HG02885 (cell line): ENCODE data around the gene CR2.
"Not testable (repeated sequence)": the region's sequence is repeated elsewhere in the genome, so short reads cannot be mapped to it uniquely, and the experiment has no call there.

Source experiments
- ATAC-seq: cut with Tn5 transposase; IDR thresholded peaks from one replicate; pipeline ENCODE4 v1.9.1; 2021; ENCODE audit warnings: mild to moderate bottlenecking; ENCODE audit not compliant: unreplicated experiment, poor library complexity

Gene CR2

DNA sequence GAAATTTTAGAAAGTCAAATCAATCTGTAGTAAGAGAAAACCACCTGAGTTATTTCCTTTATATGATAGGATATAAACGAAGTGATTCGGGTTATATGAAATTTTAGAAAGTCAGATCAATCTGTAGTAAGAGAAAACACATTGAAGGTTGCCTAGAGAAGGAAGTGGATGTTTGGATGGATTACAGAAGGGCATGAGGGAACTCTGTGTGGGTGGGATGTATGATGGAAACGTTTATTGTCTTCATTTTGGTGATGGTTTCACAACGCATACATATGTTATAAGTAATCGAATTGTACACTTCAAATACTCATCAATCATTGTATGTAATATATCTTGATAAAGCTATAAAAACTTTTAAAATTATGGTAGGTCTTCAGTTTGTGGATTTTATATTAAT lies 46.9 kb downstream of the CR2 start:
- ATAC-seq, result no peak

DNA sequence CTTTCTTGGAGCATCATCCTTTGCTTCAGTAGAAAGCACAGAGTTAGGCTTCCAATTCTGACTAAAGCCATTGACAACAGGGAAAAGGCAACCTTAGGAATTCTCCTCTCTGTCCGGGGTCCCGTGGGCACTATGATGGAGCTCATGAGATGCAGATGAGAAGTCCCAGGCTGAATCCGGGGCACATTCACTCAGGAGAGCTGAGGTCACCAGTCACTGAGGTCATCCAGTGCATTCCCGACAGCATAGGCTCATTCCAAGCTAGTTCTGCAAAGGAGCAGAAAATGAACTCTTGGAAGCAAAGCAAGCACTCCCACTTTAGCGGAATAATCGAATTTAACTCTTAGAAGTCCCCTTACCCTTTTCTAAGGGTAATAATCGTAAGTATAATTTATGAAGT lies 48.6 kb downstream of the CR2 start:
- ATAC-seq, result no peak

DNA sequence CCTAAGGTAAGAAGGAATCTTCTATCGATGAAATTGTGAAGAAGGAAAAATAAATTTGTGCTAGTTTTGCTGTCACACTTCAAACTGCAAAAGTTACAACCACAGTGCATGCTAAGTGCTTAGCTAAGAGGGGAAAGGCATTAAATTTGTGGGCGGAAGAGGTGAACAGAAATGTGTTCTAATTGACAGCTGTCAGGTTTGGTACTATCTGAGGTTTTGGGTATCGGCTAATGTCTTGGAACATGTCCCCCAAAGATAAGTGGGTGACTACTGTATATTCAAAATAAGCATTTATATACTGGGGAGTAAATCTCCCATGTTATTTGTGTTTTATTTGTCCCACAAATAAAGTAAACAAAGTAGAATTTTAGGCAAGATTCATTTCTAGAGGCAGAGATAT lies 49.8 kb downstream of the CR2 start:
- no peak for ATAC-seq

DNA sequence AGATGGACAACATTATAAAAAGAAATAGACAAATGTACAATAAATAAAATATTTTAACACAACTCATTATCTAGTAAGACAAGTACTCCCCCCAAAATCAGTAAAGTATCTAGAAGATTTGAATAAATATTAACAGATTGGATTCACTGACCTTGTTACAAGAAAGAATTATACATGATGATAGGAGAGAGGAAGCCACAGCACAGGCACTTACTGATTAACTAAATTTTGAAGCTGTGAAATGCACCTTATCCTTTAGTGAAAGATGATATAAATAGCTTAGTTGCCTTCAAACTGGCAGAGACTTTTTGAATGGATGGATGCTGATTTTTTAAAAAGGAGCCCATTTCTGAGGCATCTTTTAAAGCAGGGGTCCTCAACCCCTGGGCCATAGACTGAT lies 50.3 kb downstream of the CR2 start:
- no peak for ATAC-seq

DNA sequence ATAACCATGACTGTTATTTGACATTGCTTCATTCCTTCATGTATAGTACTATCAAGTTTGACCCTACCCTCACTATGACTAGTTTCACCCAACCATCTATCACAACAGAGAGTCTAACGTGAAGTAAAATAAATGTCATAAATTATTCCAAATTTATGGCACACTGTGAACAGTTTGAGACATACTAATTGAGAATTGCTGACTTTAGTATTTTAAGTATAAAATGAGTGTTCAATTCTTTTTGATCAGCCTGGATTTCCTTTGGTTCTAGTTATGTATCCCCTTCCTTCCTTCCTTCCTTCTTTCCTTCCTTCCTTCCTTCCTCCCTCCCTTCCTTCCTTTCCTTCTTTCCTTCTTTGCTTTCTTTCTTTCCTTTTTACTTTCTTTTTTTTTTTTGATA lies 56.3 kb downstream of the CR2 start:
- no peak for ATAC-seq

DNA sequence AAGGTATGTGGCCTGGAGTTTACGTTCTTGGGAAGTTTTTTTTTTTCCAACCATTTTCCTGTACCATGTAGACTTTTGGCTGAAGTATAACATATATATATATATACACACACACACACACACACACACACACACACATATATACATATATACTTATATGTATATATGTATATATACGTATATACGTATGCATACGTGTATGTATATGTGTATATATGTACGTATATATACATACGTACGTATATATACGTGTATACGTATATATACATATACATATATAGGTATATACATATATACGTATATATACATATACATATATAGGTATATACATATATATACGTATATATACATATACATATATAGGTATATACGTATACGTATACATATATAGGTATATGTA lies 60.8 kb downstream of the CR2 start:
- no peak for ATAC-seq

DNA sequence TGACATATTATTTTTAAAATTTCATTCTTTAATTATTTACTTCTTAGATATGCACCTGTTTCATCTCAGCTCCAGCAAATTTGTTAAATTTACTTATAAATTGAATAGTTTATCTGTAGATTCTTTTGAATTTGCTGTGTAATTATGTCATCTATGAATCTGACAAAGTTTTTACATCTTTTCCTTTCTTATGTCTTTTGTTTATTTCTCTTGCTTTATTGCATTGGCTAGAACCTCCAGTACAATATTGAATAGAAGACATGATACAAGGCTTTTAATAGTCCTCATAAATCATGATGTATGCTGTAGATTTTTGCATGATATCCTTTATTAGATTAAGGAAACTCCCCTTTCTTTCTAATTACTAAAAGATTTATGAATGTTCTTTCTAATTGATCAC lies 62.6 kb downstream of the CR2 start:
- no peak for ATAC-seq

DNA sequence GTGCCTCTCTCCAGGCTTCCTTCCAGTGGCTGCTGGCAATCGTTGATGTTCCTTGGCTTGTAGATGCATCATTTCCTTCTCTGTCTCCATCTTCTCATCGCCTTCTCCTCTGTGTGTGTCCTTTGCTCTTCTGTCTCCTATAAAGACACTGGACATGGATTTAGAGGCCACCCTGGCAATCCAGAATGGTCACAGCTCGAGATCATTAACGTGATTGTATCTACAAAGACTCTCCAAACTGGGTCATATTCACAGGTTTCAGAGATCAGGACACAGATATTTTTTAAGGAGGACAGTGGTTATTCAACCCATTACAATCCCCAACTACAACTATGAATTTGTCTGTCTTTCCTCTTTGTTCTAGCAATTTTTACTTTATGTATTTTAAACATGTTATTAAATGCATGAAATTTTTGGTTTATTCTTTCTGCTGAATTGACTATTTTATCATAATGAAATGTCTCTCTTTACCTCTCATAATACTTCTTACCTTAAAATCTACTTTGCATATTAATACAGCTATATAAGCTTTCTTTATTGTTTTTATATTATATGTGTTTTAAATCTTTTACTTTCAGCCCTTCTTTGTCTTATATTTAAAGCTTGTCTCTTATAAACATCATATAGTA lies 64.6 kb downstream of the CR2 start:
- ATAC-seq, result no peak

DNA sequence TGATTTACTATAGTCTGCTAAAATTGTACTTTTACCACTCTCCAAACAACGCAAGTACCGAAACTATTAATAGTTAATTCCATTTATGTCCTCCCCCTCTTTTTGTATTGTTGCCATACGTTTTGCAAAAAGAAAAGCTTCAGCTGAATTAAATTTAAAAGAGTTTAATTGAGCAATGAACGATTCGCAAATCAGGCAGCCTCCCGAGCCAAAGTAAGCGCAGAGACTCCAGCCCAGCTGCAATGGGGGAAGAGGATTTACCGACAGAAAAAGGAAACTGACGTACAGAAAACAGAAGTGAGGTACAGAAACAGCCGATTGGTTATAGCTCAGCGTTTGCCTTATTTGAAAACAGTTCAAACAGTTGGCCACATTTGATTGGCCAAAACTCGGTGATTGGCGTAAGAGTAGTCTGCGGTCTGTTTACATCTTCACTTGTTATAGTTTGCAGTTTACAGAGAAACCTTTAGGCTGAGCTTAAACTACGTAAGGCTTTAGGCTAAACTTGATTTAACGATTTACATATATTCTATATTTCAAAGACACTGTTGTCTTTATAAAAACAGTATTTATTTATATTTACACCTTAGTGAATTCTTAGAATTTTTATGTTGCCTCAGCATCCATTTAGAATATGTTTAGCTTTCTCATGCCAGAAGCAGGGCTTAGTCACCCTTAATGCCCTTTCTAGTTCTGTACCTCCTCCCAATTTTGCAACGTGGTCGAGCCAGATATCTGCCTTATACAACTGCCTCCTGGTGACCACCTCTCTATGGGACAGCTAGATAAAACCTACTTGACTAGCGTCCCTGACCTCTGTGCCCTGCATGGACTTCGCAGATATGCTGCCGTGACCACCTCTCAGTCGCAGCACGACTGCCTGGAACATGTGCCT lies 65.6 kb downstream of the CR2 start:
- no peak for ATAC-seq

DNA sequence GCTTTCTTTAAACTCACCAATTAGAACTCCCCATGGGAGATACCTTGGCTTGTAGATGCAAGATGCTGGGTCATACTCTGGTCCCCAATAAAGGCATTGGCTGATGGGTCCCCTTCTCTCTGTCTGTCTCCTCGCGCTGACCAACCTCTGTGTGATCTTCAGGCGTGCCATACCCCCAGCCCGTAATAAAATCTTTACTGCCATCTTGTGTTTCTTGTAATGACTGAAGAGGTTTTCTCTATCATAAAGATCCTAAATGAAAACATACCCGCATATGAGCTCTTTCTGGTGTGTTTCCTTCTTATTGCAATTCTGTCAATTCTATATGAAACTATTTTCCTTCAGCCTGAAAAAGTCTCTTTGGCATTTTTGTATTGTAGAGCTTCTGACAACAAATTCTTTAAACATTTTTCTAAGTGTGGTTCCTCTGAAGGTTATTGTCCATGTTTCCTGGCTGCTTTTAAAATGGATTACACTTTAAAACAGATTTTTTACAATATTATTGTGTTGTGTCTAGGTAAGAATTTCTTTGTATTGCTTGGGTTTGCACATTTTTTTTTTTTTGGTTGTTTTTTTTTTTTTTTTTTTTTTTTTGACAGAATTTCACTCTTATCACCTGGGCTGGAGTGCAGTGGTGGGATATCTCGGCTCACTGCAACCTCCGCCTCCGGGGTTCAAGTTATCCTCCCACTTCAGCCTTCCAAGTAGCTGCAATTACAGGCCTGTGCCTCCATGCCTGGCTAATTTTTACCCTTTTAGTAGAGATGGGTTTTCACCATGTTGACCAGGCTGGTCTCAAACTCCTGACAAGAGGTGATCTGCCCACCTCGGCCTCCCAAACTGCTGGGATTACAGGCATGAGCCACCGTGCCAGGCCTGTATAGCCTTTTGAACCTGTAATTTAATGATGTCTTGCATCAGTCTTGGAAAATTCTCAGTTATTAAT lies 66.5 kb downstream of the CR2 start:
- not testable (repeated sequence) for ATAC-seq

DNA sequence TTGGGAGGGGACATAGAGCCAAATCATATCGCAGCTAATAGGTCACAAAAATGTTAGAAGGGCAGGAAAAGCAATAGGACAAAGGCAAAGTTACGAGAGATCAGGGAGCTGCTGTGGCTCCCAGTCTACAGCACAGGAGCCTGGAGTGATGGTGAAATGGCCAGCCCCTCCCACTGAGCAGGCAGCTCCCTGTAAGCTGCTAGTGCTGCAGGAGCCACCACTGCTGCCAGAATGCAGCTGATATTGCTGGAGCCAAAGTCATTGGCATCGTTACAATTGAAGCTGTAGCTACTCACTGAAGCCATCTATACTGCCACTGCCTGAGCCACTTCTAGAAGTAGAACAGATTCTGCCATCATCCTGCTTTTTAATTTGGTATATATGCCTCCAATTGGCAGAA lies 71.1 kb downstream of the CR2 start:
- ATAC-seq, result not testable (repeated sequence)

DNA sequence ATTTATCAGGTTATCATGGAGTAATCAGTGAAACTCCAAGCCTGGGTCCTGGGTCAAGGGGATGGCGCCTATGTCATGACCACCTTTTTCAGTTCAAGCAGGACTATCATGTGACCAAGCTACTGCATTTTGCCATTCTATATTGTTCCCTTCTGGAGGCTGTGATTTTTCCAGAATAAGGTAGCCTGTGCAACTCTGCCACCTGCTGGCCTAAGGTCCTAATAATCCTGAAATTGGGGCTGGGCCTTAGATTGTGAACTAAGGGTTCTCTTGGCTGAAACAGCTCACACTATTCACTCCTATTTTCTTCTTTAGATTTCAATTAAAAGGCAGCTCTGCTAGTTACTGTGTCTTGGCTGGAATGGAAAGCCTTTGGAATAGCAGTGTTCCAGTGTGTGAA lies 74.3 kb downstream of the CR2 start:
- not testable (repeated sequence) for ATAC-seq

DNA sequence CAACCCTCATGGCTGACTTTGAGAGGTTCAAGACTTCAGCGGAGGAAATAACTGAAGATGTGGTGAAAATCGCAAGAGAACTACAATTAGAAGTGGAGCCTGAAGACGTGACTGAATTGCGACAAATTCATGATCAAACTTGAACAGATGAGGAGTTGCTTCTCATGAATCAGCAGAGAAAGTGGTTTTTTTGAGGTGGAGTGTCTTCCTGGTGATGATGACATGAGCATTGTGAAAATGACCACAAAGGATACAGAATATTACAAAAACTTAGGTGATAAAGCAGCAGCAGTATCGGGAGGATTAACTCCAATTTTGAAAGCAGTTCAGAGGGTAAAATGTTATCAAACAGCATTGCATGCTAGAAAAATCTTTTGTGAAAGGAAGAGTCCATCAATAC lies 82.1 kb downstream of the CR2 start:
- ATAC-seq, result not testable (repeated sequence)
